ENCODE measurements around the gene APOL2.
"Not testable (repeated sequence)": the region's sequence is repeated elsewhere in the genome, so short reads cannot be mapped to it uniquely, and the experiment has no call there.

APOL2 gene

GRCh38 chr22:36220451-36220921 is 18.8 kb downstream of the APOL2 start:
- no peak for DNase-seq

- DNase-seq = no peak
Observed at GRCh38 chr22:36218648-36219193, 20.6 kb downstream of the APOL2 start.

DNA sequence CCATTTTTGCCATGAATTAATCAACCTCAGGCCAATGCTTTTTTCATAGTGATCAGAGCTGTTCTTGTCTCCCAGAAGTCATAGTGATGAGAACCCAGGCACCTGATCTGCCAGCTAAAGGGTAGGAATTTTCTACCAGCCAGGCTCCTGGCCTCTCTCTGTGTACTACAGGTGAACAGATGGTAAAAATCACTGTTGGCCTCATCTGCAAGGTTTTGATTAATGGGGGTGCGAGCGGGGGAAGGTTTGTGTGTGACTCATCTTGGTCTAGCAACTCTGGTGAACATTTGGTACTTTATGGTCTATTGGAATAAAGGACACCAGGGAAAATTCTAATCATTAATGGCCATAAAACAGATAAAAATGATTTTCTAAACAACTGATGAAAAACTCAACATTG is 23.3 kb downstream of the APOL2 start:
- no peak for DNase-seq

DNA sequence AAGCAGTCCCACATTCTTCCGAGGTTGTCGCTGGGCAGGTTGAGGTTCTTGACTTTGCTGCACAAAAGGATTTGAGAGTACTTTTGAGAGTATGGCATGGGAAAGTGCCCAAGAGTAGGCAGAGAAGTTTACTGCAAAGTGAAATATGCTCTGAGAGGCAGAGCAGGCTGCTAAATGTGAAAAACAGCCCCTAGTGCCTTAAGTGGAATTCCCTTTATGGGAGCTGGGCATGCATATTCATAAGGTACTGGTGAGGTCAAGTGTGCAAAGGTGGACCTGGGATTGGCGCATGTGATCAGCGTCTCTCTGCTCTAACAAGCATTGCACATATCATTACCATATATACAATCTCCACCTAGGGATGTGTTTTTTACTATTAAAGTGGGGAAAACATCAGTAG is 25.7 kb downstream of the APOL2 start:
- DNase-seq = no peak

DNA sequence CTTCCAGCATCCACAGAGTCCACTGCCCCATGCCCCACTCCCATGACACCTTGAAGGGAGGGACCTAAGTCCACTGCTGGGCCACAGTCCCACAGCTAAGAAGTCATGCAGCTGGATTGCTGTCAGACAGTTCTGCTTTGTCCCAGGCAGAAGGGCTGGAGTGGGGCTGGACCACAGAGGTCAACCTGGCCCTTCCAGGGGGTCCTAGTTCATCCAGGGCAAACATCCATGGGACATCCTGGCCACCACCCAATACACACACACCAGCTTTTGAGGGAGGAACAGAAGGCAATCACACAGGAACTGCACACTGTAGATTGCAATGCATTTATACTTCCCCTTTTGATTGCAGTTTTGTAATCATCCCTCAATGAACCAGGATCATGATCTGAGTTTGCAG is 26.4 kb downstream of the APOL2 start:
- DNase-seq = no peak

DNA sequence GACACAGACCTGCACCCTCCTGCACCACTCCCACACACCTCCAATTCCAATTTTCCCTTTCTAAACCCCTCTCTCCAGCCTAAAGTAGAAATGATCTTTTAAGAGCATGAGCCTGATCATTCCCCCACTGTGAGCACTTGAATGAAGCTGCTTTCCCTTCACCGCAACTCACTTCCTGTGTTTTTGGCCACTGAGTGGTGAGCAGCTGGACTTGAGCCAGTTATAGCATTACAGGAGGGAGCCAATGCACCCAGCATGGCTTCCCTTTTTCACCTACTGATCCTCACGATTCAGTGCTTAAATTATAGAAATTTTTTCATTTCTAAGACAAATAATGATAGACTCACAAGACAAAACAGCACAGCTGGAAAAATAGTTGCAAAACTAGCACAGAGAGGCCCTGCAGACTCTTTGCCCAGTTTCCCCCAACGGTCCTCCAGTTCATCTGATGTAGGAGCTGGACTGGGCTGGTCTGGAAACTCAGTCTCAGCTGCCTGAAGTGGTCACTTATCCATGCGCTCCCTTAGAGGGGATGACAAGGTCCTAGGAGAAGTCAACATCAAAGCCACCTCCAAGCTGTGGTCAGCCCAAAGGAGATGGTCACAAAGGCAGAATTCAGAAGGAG is 28.0 kb downstream of the APOL2 start:
- DNase-seq = no peak

DNA sequence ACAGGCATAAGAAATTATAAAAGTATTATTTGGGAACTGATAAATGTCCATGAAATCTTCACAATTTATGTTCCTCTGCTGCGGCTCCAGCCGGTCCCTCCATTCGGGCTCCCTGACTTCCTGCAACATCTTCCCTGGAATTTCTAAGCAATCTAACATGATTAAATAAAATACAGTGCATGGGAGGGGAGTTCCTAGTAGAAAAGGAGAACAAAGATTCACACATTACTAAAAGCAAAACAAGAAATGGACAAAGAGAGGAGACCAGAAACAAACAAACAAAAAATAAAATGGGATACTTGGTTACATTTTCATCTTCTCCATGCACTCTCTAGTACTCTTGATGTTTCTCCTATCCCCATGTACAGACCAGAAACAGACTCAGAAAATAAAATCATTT is 29.1 kb downstream of the APOL2 start:
- DNase-seq = no peak

DNA sequence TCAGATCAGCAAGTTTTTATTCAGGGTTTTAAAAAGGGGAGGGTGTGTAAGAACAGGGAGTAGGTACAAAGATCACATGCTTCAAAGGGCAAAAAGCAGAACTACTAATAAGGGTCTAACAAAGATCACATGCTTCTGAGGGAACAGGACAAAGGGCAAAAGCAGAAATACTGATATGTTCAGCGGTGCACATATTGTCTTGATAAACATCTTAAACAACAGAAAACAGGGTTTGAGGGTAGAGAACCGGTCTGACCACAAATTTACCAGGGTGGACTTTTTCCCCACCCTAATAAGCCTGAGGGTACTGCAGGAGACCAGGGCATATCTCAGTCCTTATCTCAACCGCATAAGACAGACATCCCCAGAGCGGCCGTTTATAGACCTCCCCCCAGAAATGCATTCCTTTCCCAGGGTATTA is 29.8 kb downstream of the APOL2 start:
- not testable (repeated sequence) for DNase-seq

- DNase-seq = no peak
Observed at GRCh38 chr22:36208914-36209313, 30.4 kb downstream of the APOL2 start.

DNA sequence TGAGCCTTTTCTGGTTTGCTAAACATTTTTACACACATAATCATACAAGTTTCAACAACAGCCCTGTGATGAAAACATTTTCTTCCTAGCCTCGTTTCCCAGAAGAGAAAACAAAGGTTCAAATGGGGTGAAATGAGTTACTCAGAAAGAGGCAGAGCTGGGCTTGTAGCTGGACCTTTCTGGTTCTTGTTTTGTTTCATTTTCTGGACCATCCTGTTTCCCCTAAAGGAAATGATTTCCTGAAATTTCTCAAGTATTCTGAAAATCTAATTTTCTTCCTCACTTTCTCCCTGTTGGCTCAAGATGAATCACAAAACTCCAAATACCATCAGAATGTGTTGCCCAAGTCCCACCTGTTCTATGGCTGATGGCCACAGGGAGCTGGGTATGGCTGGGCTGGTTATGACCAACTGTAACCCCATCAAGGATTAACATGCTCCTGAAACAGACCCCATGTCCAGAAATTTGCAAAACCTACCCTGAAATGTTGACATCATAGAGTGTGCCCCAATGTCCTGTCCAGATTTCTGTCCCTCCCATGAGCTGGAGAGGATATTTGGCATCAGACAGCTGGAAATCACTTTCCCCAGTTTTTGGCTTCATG is 31.1 kb downstream of the APOL2 start:
- DNase-seq = no peak

DNA sequence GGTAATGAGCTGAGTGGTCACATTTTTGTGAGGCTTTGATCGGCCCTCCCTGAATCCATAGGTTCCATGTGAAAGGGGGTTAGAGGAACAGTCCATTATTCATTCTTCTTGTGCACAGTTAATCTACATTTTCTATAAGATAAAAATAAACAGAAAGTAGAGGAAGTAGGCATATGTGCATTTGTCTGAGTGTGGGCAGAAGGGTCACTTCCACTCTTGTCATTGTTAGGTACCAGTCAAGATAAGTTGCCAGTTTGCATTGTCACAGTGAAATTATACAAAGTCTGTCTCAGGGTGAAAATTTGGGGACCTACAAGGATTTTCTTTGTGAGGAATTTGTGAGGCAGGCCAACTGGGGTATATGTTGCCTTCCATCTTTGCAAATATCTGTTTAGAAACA is 33.1 kb downstream of the APOL2 start:
- DNase-seq = no peak

- not testable (repeated sequence) for DNase-seq
Observed at GRCh38 chr22:36205573-36205972, 33.8 kb downstream of the APOL2 start.

GRCh38 chr22:36204632-36205015 is 34.7 kb downstream of the APOL2 start:
- no peak for DNase-seq

GRCh38 chr22:36204001-36204631 is 35.2 kb downstream of the APOL2 start:
- DNase-seq = no peak

DNA sequence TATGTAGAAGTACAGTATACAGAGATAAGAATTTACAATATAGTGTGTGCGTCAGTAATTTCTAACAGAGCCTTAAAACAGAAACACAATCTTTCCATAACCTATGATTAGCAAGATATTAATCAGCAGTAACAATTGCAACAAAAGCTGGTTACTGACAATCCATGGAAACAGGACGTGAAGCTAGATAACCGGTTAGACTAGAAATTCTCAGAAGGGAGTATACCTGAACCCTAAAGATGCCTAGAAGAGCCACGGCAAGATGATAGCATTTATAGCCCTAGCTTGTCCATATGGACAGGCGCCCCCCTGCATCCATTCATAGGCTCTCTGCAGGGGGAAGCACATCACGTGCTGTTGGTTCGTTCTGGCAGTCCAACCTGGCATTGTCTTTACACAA is 35.9 kb downstream of the APOL2 start:
- DNase-seq = not testable (repeated sequence)

DNA sequence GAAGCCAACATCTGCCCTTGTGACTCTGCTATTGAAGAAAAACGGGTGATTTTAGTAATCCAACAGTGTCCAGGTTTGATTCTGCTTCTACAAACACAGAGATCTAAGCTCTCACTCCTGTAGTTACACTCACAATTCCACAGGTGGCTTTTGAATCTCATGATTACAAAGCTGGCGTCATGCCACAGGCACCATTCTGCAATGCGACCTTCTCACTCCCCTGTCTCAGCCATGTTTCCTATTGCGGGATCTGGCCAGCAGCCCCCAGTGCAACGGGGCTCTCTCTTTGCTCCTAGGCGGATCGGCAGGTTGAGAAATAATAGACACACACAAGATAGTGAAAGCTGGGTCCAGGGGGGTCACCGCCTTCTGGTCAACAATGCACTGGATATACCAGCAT is 36.4 kb downstream of the APOL2 start:
- not testable (repeated sequence) for DNase-seq

DNA sequence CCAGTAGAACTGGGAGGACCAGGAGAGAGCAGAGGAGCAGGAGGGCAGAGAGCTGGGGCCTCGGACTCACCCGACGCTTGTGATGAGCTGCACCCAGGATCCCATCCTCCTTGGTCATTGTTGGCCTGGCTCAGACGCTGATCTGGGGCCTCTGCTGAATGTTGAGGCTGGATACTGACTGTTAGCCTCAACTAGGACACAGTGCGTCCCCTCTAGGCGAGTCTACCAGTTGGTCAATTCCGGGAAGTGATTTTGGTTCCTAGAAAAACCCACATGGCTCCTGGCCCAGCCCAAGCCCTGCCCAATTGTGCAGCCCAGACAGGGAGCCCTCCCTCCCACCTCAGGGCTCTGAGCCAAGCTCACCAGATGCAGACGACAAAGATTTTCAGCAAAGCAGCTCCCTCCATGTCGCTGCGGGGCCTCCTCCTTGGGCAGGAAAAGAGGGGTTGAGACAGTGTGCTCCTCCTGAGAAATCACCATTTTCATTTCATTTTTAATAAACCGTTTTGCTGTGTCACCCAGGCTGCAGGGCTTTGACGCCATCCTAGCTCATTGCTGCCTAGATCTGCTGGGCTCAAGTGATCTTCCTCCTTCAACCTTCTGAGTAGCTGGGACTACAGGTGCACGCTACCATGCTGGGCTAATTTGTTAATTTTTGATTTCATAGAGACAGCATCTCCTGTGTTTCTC is 37.6 kb downstream of the APOL2 start, which contains the start of gene APOL4:
Gene APOL4, minus strand, starts transcription at position 180 of the 690 bp plus-strand sequence. Its CDS starts 75 bp downstream, at position 105.
- DNase-seq = no peak

DNA sequence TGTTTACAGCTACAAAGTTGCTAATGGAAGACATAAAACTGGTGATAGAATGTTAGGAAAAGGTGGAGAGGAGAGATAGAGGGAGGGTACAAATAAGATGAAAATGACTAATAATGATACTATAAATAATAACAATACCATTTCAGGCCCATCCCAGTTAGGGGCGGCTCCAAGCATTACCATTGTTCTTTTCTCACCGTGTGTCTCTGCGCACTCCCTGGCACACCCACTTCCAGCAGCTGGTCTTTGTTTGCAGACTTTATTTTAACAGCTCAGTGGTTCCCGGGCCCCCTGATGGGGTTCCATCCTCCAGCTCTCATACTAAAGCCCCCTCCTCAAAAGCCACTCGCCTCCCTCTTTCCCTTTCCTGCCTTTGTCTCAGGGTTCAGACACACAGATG is 38.3 kb downstream of the APOL2 start:
- DNase-seq = not testable (repeated sequence)

DNA sequence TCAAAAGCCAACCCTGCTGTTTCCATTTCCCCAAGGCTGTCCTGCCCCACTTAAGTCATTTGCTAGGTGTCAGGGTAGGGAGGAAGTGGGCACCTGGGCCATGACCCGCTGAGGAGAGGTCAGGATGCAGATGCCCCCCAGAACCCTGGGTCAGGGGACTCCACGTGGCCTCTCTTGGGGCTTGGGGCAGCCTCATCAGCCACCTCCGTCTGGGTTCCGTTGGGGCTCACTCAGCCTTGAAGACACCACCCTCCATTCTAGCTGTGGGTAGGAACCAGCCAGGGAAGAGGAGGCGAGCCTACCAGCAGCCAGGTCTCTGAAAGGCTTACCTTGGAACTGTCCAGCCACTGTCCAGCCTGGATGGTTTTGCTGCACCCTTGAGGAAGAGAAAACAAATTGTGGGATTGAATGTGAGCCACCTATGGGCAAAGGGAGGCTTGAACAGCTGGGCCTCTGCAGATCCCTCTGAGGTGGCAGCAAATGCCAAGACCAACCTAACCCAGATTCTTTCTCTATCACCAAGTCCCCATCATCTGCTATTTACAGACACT is 40.3 kb downstream of the APOL2 start:
- no peak for DNase-seq

- no peak for DNase-seq
Observed at GRCh38 chr22:36198536-36198935, 40.8 kb downstream of the APOL2 start.

DNA sequence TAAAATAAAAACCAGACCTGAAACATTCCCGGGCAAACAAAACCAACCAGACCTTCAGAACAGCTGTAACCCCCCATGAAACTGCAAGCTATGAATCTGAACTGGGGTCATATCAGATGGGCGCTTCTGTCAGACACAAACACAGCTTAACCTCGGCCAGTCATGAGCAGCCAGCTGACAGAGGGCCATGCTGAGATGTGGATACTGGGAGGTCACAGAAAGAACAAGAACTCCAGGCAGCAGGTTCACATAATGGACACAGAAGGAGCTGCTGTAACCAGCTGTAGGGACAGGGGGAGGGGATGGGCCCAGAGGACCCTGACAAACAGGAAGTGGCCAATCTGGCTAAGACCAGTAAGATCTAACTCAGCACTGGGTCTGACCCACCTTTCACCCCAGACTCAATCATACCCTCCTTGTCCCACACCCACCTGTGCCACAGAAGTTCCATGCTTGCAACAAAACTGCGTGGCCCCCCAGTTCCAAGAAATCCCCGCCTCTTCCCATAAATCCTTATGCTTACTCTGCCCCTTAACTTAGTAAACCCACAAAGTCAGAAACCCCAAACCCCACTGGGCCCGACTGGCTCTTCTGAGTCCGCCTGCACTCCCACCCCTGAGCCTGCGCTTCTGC is 41.7 kb downstream of the APOL2 start:
- no peak for DNase-seq

DNA sequence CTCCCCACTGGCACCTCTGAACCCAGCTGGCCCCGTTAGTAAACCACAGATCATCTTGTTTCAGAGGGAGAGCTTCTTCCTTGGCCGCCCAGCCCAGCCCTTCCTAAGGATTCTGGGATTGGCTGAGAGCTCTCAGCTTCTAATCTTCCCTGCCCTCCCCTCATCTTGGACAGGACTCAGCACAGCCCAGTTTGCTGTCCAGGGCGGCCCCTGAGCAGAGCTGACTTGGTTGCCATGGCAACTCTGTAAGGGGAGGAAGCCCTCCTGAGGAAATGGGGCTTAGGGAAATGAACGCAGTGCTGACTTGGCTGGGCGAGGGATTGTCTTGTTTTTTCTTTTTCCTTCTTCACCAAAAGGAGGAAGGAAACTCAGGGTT is 42.3 kb downstream of the APOL2 start:
- DNase-seq = no peak
